ENCODE data around the gene SLC24A1. TPM values are rescaled to one million over a fixed set of nuclear protein-coding genes. Genes with fewer than 3 reads are reported as not detected.

Gene SLC24A1
- total RNA-seq, 4 donors from 2014 or later: 1.7 to 5.8 (median 3.6) TPM

- peaks cover 0 to 11% (median 0%) of the 10 kb centered on the region in 3 donors for H3K4me1 ChIP-seq
- no peak overlapping the region for H3K27ac ChIP-seq
- TF ChIP-seq CTCF (IDR thresholded peaks at IDR 0.05): no peak
- no peak for TF ChIP-seq POLR2A (IDR thresholded peaks at IDR 0.05)
- no peaks in the 10 kb centered on the region for H3K9me3 ChIP-seq
- H3K4me3 ChIP-seq: no peak overlapping the region
- no peak for DNase-seq
- intact Hi-C loops (cut with DNase I): no loop called here
- WGBS, 2 donors: 72% methylated on average over 5 of the region's 6 CpGs; no CpG with 5 or more reads in 1 of the 2 donors
- no peaks in the 10 kb centered on the region for H3K27me3 ChIP-seq
- no peaks in the 10 kb centered on the region for H3K36me3 ChIP-seq
Measured at GRCh38 chr15:65639509-65639908, 17.8 kb downstream of the SLC24A1 start.

DNA sequence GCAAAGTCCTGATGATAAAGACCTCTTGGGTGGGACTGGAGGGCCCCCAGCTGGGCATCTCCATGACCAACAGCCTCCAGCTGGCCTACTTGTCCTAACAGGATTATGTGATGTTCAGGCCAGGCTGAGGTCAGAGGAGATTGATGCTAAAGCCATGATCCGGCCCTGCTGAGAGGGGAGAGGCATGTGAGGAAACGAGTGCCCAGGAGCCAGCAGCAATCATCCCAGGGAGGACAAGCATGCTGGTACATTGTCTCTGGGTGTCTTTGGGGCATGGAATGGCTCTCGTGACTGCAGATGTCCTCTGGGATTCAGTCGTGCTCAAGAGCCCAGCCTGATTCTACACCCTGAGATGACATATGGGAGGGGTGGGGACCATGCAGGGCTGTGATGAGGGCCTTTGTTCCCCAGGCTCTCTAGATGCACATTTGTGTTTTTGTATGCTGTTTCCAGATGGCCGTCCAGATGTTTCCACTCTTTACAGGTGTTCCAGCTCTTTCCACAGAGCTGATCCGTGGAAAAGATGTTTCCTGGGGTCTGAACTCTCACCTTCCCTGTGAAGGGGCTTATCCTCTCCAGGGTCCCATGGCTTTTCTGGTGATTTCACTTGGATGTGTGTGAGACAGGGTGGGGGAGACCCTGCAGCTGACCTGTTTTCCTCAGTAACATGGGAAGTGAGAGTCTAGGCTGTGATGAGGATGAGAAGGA lies 20.2 kb downstream of the SLC24A1 start:
- intact Hi-C loops (cut with DNase I): loop anchor here (5.0 kb wide), 1 partner anchor 215 kb away; no protein-coding TSS in a partner anchor
- 46 to 48% methylated on average over 5 of the region's 6 CpGs for WGBS, 2 donors
- TF ChIP-seq CTCF (IDR thresholded peaks at IDR 0.05) (no peak), POLR2A (IDR thresholded peaks at IDR 0.05) (no peak)
- Histone ChIP-seq H3K4me1 (peaks cover 0 to 11% (median 0%) of the 10 kb centered on the region in 3 donors), H3K9me3 (no peaks in the 10 kb centered on the region), H3K36me3 (no peaks in the 10 kb centered on the region), H3K4me3 (no peak overlapping the region), H3K27ac (peak overlapping the region in 2 of 4 donors; percentile 29 to 34), H3K27me3 (no peaks in the 10 kb centered on the region)
- DNase-seq: no peak

DNA sequence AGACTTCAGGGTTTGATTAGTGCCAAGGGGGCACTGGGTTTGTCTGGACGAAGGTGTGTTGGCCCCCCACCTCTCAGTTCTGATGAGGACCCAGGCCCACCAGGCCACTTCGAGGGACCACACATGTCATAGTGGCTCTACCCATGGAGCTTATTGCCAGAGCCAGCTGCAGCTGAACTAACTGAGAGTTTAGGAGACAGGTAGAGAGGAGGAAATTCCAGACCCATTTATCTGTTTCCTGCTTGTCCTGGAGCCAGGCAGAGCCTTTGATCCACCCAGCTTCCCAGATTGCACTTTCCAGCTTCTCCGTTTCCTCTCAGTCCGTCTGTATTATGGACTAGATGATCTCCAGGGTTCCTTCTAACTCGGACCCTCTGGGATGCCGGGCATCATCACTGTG lies 20.9 kb downstream of the SLC24A1 start:
- peak overlapping the region in 1 of 4 donors; percentile 29 for H3K27ac ChIP-seq
- no peak for TF ChIP-seq POLR2A (IDR thresholded peaks at IDR 0.05)
- H3K36me3 ChIP-seq: no peaks in the 10 kb centered on the region
- intact Hi-C loops (cut with DNase I): loop anchor here (5.0 kb wide), 1 partner anchor 215 kb away; no protein-coding TSS in a partner anchor
- no peaks in the 10 kb centered on the region for H3K9me3 ChIP-seq
- peaks cover 0 to 11% (median 0%) of the 10 kb centered on the region in 3 donors for H3K4me1 ChIP-seq
- DNase-seq: no peak
- 69 to 73% methylated on average over 4 to 6 of the region's 6 CpGs for WGBS, 2 donors
- no peak overlapping the region for H3K4me3 ChIP-seq
- no peaks in the 10 kb centered on the region for H3K27me3 ChIP-seq

DNA sequence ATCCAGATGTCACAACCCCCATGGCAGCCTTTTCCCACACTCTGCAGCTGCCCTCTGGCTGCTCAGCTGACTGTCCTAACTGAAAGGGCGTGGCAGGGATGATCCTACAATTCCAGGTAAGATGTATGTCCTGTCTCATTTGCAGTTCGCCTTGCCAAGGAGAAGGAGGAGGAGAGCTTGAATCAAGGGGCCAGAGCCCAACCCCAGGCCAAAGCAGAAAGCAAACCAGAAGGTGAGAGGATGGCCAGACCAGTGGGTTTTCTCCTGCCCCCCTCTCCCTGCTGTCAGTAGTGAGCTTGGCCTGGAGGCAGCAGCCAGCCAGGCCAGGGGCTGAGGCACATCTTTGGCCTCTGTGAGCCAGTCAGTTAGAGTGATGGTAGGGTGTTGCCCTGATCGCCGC lies 22.5 kb downstream of the SLC24A1 start:
- TF ChIP-seq CTCF (IDR thresholded peaks at IDR 0.05) (no peak), POLR2A (IDR thresholded peaks at IDR 0.05) (no peak)
- no peak overlapping the region for H3K27ac ChIP-seq
- no peaks in the 10 kb centered on the region for H3K27me3 ChIP-seq
- no peak for DNase-seq
- no peaks in the 10 kb centered on the region for H3K9me3 ChIP-seq
- H3K4me3 ChIP-seq: no peak overlapping the region
- 79 to 92% methylated on average over 2 to 4 of the region's 4 CpGs for WGBS, 2 donors
- H3K36me3 ChIP-seq: no peaks in the 10 kb centered on the region
- H3K4me1 ChIP-seq: peaks cover 0 to 3% (median 0%) of the 10 kb centered on the region in 3 donors
- intact Hi-C loops (cut with DNase I): loop anchor here (5.0 kb wide), 1 partner anchor 213 kb away; no protein-coding TSS in a partner anchor

DNA sequence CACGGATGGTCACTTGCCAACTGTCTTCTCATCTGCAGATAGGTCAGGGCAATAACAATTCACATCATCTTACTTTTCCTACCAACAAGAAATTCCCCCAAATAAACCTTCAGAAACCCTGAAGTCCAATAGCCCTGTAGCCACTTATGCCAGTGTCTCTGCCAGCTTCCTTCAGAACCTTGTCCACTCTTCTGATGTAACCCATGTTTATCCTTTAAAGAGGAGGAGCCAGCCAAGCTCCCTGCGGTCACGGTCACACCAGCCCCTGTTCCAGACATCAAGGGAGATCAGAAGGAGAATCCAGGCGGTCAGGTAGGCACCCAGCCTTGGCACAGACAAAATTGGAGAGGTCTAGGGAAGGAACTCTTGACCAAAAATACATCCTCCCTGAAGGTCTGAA lies 23.7 kb downstream of the SLC24A1 start:
- no peak for TF ChIP-seq POLR2A (IDR thresholded peaks at IDR 0.05)
- TF ChIP-seq CTCF (IDR thresholded peaks at IDR 0.05): no peak
- no peaks in the 10 kb centered on the region for H3K9me3 ChIP-seq
- H3K4me3 ChIP-seq: no peak overlapping the region
- H3K4me1 ChIP-seq: peaks cover 0 to 3% (median 0%) of the 10 kb centered on the region in 3 donors
- H3K27me3 ChIP-seq: no peaks in the 10 kb centered on the region
- H3K27ac ChIP-seq: no peak overlapping the region
- 87 to 93% methylated on average over 2 to 4 of the region's 4 CpGs for WGBS, 2 donors
- intact Hi-C loops (cut with DNase I): no loop called here
- DNase-seq: no peak
- H3K36me3 ChIP-seq: peaks cover 0 to under 1% (median 0%) of the 10 kb centered on the region in 3 donors

Data from esophagus squamous epithelium (tissue), 5 donors.